Measurements from ENCODE around the gene C1R. TPM values are rescaled to one million over a fixed set of nuclear protein-coding genes. Genes with fewer than 3 reads are reported as not detected.

C1R gene
- total RNA-seq: 51.5 TPM
- 149 TPM for polyA plus RNA-seq
- long read RNA-seq, donor 1: 0 reads
- long read RNA-seq, donor 2: 0 reads
- long read RNA-seq, donor 3, transcript C1R-215 (11 exons, 2,508 nt): major isoform, 14 of 16 reads
- long read RNA-seq, donor 3, partial matches to known transcripts: 0 of 16 reads
- long read RNA-seq, donor 3, other reads (novel, unspliced or antisense): 0 of 16 reads
- long read RNA-seq, donor 4, partial matches to known transcripts: 0 of 5 reads
- long read RNA-seq, donor 4, other reads (novel, unspliced or antisense): 0 of 5 reads
- long read RNA-seq, donor 5, transcript C1R-215 (11 exons, 2,508 nt): major isoform, 19 of 33 reads
- long read RNA-seq, donor 5, partial matches to known transcripts: 7 of 33 reads
- long read RNA-seq, donor 5, other reads (novel, unspliced or antisense): 0 of 33 reads
- long read RNA-seq, donor 6, transcript C1R-215 (11 exons, 2,508 nt): major isoform, 16 of 16 reads
- long read RNA-seq, donor 6, partial matches to known transcripts: 0 of 16 reads
- long read RNA-seq, donor 6, other reads (novel, unspliced or antisense): 0 of 16 reads
- long read RNA-seq, donor 7, partial matches to known transcripts: 11 of 12 reads
- long read RNA-seq, donor 7, other reads (novel, unspliced or antisense): 0 of 12 reads
- long read RNA-seq, donor 8, partial matches to known transcripts: 0 of 5 reads
- long read RNA-seq, donor 8, other reads (novel, unspliced or antisense): 0 of 5 reads
- long read RNA-seq, donor 9: 0 reads
- long read RNA-seq, donor 10, partial matches to known transcripts: 14 of 14 reads
- long read RNA-seq, donor 10, other reads (novel, unspliced or antisense): 0 of 14 reads

DNA sequence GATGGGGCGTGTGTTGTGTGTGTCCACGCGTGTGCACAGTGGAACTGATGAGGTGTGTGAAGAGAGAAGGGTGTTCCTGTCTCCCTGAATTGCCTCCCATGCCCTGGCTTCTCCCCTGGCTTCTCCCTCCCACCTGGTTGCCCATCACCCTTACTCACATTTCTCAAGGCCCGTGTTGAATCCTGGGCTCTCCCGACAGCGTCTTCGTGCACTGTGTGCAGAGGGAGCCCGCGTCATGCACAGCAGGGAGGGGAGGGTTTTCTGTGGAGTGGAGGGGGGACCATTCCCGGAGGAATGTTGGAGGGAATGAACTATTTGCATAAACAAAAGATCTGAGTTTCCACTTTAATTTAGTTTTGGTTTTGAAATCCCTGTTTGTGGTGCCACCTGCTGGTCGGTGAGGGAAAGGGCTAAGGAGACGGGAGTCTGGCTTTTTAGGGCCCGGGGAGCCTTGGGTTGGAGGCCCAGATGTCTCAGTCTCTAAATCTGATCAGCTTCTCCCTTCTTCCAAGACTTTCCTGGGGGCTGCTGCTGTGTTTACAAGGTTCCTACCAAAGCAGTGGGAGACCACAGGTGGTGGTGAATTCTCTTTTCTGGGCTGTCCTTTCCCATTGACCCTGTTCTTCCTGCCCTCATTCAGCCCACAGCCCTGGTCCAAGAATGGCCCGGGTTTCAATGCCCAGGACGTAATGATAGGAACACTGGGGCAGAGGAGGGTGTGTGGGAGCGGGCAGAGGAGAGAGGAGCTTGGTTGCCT, at the start of gene C1R:
C1R (minus strand) TSS at position 217 of the 757 bp plus-strand sequence; CDS start at position 160, 57 bp downstream.
- Histone ChIP-seq H3K4me1 (ENCODE audit: control insufficient read depth in 2 of 2, insufficient read depth in 2 of 2, low read length in 2 of 2) (peaks cover 0 to 11% of the 10 kb centered on the region in 2 donors), H3K4me3 (ENCODE audit: low read length in 2 of 2) (peak within 1 kb of the TSS; percentile 21 to 52), H3K36me3 (ENCODE audit: control insufficient read depth in 2 of 2, insufficient read depth in 2 of 2, low read length in 1 of 2) (no peaks in the 10 kb centered on the region), H3K9me3 (ENCODE audit: control insufficient read depth in 2 of 2, insufficient read depth in 1 of 2, low read length in 1 of 2) (no peaks in the 10 kb centered on the region), H3K27ac (ENCODE audit: low read depth in 1 of 2, low read length in 1 of 2) (peak within 1 kb of the TSS; percentile 45 to 75), H3K27me3 (ENCODE audit: control insufficient read depth in 2 of 2, insufficient read depth in 1 of 2, low read length in 1 of 2) (no peaks in the 10 kb centered on the region)
- DNase-seq (ENCODE audit: low read depth in 6 of 9, low spot score in 9 of 9): peak; percentile 26 to 80 (median 59)
- WGBS: 45% methylated on average over 16 of the region's 16 CpGs

DNA sequence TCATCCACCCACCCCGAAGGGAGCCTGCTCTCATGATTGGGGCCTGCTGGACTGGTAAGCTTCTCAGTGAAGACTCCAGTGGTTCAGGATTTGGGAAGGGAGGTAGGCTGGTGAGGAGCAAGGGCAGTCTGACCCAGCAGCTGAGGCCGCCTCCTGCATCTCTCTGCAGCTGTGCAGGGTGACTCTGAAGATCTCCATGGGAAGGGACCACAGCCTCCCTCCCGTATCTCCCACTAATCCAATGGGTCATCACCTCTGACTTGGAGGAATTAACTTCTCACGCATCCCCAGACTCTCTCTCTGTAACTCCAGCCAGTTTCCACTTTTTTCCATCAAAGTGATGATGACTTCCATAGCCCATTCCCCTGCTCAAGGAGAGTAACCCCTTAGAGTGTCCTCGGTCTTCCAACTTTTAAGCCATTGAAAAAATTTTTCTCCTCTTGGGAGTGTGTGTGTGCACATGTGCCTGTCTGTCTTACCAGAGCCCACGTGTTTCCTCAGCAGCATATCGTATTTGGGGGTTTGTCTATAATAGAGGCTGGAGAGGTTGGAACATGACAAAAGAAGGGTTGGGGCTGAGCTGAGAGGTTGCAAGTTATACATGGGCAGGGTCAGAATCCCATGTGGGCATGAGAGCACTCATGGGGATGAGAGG, 49.2 kb upstream of the C1R start:
- Histone ChIP-seq H3K36me3 (ENCODE audit: control insufficient read depth in 2 of 2, insufficient read depth in 2 of 2, low read length in 1 of 2) (peaks cover 16 to 36% of the 10 kb centered on the region in 2 donors), H3K4me1 (ENCODE audit: control insufficient read depth in 2 of 2, insufficient read depth in 2 of 2, low read length in 2 of 2) (no peaks in the 10 kb centered on the region), H3K9me3 (ENCODE audit: control insufficient read depth in 2 of 2, insufficient read depth in 1 of 2, low read length in 1 of 2) (no peaks in the 10 kb centered on the region), H3K27me3 (ENCODE audit: control insufficient read depth in 2 of 2, insufficient read depth in 1 of 2, low read length in 1 of 2) (no peaks in the 10 kb centered on the region), H3K27ac (ENCODE audit: low read depth in 1 of 2, low read length in 1 of 2) (no peak overlapping the region), H3K4me3 (ENCODE audit: low read length in 2 of 2) (no peak overlapping the region)
- no peak for DNase-seq (ENCODE audit: low read depth in 6 of 9, low spot score in 9 of 9)
- WGBS: 90% methylated on average over 7 of the region's 7 CpGs

DNA sequence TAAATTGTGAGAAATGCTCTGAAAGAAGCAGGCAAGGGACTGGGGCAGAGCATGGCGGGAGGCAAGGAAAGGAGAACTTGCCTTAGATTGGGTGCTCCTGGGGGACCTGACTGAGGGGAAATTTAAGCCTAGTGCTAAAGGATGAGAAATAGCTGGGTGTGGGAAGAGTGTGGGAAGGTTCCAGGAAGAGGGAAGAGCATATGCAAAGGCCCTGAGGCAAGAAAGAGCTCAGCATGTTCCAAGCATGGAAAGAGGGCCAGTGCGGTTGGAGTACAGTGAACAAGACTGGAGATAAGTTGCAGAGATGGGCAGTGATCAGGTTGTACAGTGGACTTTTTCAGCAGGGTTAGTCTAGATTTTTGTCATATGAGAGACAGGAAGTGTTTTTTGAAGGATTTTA, 47.0 kb upstream of the C1R start:
- H3K27me3 ChIP-seq (ENCODE audit: control insufficient read depth in 2 of 2, insufficient read depth in 1 of 2, low read length in 1 of 2): no peaks in the 10 kb centered on the region
- DNase-seq (ENCODE audit: low read depth in 6 of 9, low spot score in 9 of 9): no peak
- no peaks in the 10 kb centered on the region for H3K9me3 ChIP-seq (ENCODE audit: control insufficient read depth in 2 of 2, insufficient read depth in 1 of 2, low read length in 1 of 2)
- H3K4me1 ChIP-seq (ENCODE audit: control insufficient read depth in 2 of 2, insufficient read depth in 2 of 2, low read length in 2 of 2): no peaks in the 10 kb centered on the region
- WGBS: 68% methylated on average over 2 of the region's 2 CpGs
- H3K27ac ChIP-seq (ENCODE audit: low read depth in 1 of 2, low read length in 1 of 2): no peak overlapping the region
- peaks cover 34 to 51% of the 10 kb centered on the region in 2 donors for H3K36me3 ChIP-seq (ENCODE audit: control insufficient read depth in 2 of 2, insufficient read depth in 2 of 2, low read length in 1 of 2)
- no peak overlapping the region for H3K4me3 ChIP-seq (ENCODE audit: low read length in 2 of 2)

DNA sequence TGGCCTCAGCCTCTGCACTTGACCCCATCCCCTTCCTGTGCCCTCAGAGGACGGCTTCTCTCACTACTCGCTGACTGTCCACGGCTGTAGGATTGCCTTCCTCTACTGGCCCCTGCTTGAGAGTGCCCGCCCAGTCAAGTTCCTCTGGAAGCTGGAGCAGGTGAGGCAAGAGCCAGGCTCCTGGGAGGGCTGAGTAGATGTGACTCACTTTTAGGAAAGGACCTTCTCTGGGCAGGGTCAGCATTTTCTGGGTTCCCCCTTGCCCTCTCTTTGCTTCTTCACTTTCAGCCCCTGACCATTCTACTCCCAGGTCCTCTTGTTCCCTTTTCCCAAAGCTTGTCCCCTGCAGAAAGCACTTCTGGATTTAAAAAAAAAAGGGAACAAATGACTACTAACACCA, 45.7 kb upstream of the C1R start:
- peaks cover 0 to under 1% of the 10 kb centered on the region in 2 donors for H3K4me1 ChIP-seq (ENCODE audit: control insufficient read depth in 2 of 2, insufficient read depth in 2 of 2, low read length in 2 of 2)
- no peak overlapping the region for H3K27ac ChIP-seq (ENCODE audit: low read depth in 1 of 2, low read length in 1 of 2)
- no peaks in the 10 kb centered on the region for H3K9me3 ChIP-seq (ENCODE audit: control insufficient read depth in 2 of 2, insufficient read depth in 1 of 2, low read length in 1 of 2)
- H3K36me3 ChIP-seq (ENCODE audit: control insufficient read depth in 2 of 2, insufficient read depth in 2 of 2, low read length in 1 of 2): peaks cover 38 to 52% of the 10 kb centered on the region in 2 donors
- no peak for DNase-seq (ENCODE audit: low read depth in 6 of 9, low spot score in 9 of 9)
- no peak overlapping the region for H3K4me3 ChIP-seq (ENCODE audit: low read length in 2 of 2)
- 97% methylated on average over 4 of the region's 4 CpGs for WGBS
- H3K27me3 ChIP-seq (ENCODE audit: control insufficient read depth in 2 of 2, insufficient read depth in 1 of 2, low read length in 1 of 2): no peaks in the 10 kb centered on the region

DNA sequence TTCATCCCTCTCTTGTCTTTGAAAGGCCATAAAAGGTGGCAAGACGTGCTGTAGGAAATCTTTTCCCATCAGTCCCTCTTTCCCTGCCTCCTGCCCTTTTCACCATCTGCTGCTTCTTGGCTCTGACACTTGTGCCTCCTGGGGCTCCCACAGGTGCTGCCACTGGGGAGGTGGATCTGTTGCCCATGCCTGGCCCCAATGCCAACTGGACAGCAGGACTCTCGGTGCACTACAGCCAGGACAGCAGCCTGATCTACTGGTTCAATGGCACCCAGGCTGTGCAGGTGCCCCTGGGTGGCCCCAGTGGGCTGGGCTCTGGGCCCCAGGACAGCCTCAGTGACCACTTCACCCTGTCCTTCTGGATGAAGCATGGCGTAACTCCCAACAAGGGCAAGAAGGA, 44.4 kb upstream of the C1R start:
- H3K27ac ChIP-seq (ENCODE audit: low read depth in 1 of 2, low read length in 1 of 2): no peak overlapping the region
- H3K9me3 ChIP-seq (ENCODE audit: control insufficient read depth in 2 of 2, insufficient read depth in 1 of 2, low read length in 1 of 2): no peaks in the 10 kb centered on the region
- WGBS: over 99% methylated on average over 3 of the region's 3 CpGs
- H3K4me1 ChIP-seq (ENCODE audit: control insufficient read depth in 2 of 2, insufficient read depth in 2 of 2, low read length in 2 of 2): peaks cover 0 to 13% of the 10 kb centered on the region in 2 donors
- no peak for DNase-seq (ENCODE audit: low read depth in 6 of 9, low spot score in 9 of 9)
- H3K36me3 ChIP-seq (ENCODE audit: control insufficient read depth in 2 of 2, insufficient read depth in 2 of 2, low read length in 1 of 2): peaks cover 35 to 55% of the 10 kb centered on the region in 2 donors
- no peaks in the 10 kb centered on the region for H3K27me3 ChIP-seq (ENCODE audit: control insufficient read depth in 2 of 2, insufficient read depth in 1 of 2, low read length in 1 of 2)
- no peak overlapping the region for H3K4me3 ChIP-seq (ENCODE audit: low read length in 2 of 2)

DNA sequence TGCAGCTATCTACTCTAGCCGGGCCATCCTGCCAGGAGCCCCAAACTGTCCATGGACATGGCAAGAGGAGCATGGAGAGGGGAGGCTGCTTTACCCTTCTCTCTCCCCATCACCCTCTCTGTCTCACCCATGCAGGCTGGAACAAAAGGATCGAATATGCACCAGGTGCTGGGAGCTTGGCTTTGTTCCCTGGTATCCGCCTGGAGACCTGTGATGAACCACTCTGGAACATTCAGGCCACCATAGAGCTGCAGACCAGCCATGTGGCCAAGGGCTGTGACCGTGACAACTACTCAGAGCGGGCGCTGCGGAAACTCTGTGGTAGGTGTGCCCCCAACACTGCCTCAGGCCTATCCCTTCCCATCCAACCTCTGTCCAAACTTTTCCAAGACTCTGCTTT, 43.8 kb upstream of the C1R start:
- no peak overlapping the region for H3K4me3 ChIP-seq (ENCODE audit: low read length in 2 of 2)
- peaks cover 35 to 51% of the 10 kb centered on the region in 2 donors for H3K36me3 ChIP-seq (ENCODE audit: control insufficient read depth in 2 of 2, insufficient read depth in 2 of 2, low read length in 1 of 2)
- peaks cover 4 to 19% of the 10 kb centered on the region in 2 donors for H3K4me1 ChIP-seq (ENCODE audit: control insufficient read depth in 2 of 2, insufficient read depth in 2 of 2, low read length in 2 of 2)
- no peaks in the 10 kb centered on the region for H3K9me3 ChIP-seq (ENCODE audit: control insufficient read depth in 2 of 2, insufficient read depth in 1 of 2, low read length in 1 of 2)
- 97% methylated on average over 7 of the region's 7 CpGs for WGBS
- DNase-seq (ENCODE audit: low read depth in 6 of 9, low spot score in 9 of 9): no peak
- H3K27me3 ChIP-seq (ENCODE audit: control insufficient read depth in 2 of 2, insufficient read depth in 1 of 2, low read length in 1 of 2): peaks cover 0 to 4% of the 10 kb centered on the region in 2 donors
- no peak overlapping the region for H3K27ac ChIP-seq (ENCODE audit: low read depth in 1 of 2, low read length in 1 of 2)

DNA sequence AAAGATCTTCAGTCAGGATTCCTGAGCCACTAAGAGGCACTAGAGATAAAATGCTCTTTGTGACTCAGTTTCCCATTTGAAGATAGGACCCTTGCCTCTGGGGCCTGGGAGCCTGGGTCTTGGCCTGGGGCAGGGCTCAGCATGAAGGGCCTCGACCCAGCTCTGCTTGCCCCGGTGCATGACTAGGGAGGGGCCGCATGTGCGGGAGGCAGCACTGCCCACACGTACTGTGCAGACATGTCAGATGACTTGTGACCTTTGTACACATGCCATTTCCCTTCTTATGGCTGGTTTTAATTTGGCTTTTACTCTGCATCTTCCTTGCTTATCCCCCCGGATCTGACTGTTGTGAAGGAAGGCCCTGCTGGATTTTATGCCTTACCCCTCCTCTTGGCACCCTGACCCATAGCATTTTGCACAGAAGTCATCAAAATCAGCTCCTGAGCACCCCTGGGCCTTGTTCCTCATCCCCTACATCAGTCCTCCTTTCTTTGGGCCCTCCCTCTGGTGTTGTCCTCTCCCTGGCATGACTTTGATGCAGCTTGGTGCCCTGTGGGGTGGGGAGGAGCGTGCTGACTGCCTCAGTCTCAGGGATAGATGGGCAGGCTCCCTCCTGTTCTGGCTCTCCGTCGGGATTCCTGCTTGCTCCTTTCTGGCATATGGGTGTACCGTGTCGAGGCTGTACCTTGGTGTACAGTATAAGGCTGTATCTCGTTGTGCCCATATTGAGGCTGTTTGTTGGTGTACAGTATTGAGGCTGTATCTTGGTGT, 42.3 kb upstream of the C1R start:
- peaks cover 0 to 7% of the 10 kb centered on the region in 2 donors for H3K27me3 ChIP-seq (ENCODE audit: control insufficient read depth in 2 of 2, insufficient read depth in 1 of 2, low read length in 1 of 2)
- H3K4me3 ChIP-seq (ENCODE audit: low read length in 2 of 2): no peak overlapping the region
- H3K9me3 ChIP-seq (ENCODE audit: control insufficient read depth in 2 of 2, insufficient read depth in 1 of 2, low read length in 1 of 2): no peaks in the 10 kb centered on the region
- no peak for DNase-seq (ENCODE audit: low read depth in 6 of 9, low spot score in 9 of 9)
- no peak overlapping the region for H3K27ac ChIP-seq (ENCODE audit: low read depth in 1 of 2, low read length in 1 of 2)
- peaks cover 7 to 30% of the 10 kb centered on the region in 2 donors for H3K4me1 ChIP-seq (ENCODE audit: control insufficient read depth in 2 of 2, insufficient read depth in 2 of 2, low read length in 2 of 2)
- WGBS: 97% methylated on average over 12 of the region's 12 CpGs
- H3K36me3 ChIP-seq (ENCODE audit: control insufficient read depth in 2 of 2, insufficient read depth in 2 of 2, low read length in 1 of 2): peaks cover 35 to 46% of the 10 kb centered on the region in 2 donors

DNA sequence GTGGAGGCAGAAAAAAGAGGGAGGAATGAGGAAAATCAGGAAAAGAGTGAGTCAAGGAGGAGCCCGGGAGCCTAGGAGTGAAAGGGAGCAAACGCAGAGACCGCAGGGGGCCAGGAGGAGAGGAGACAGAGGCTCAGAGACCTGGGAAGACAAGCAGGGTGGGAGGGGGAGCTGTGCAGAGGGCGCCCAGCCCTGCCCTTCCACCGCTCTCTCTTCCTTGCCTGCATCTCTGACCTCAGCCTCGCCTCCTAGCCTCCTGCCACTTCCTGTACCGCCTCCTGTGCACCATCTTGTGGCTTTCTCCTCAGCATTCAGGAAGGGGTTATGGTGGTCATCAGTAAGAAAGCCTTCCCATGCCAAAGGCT, 39.2 kb upstream of the C1R start:
- peaks cover 12 to 40% of the 10 kb centered on the region in 2 donors for H3K4me1 ChIP-seq (ENCODE audit: control insufficient read depth in 2 of 2, insufficient read depth in 2 of 2, low read length in 2 of 2)
- peak in 1 of 9 donors; percentile 47 for DNase-seq (ENCODE audit: low read depth in 6 of 9, low spot score in 9 of 9)
- peaks cover 0 to 12% of the 10 kb centered on the region in 2 donors for H3K27me3 ChIP-seq (ENCODE audit: control insufficient read depth in 2 of 2, insufficient read depth in 1 of 2, low read length in 1 of 2)
- WGBS: 11% methylated on average over 7 of the region's 7 CpGs
- H3K36me3 ChIP-seq (ENCODE audit: control insufficient read depth in 2 of 2, insufficient read depth in 2 of 2, low read length in 1 of 2): peaks cover 24 to 30% of the 10 kb centered on the region in 2 donors
- peak overlapping the region; percentile 62 to 68 for H3K4me3 ChIP-seq (ENCODE audit: low read length in 2 of 2)
- no peak overlapping the region for H3K27ac ChIP-seq (ENCODE audit: low read depth in 1 of 2, low read length in 1 of 2)
- H3K9me3 ChIP-seq (ENCODE audit: control insufficient read depth in 2 of 2, insufficient read depth in 1 of 2, low read length in 1 of 2): no peaks in the 10 kb centered on the region
